NCI-H1694 treated with DMSO at 0.1 percent for 48 hours (cell line): ENCODE measurements around the gene CALCB.
"Not testable (repeated sequence)": the region's sequence is repeated elsewhere in the genome, so short reads cannot be mapped to it uniquely, and the experiment has no call there.

ENCODE experiments used
- DNase-seq: peaks from one replicate; lab custom pipeline; 2025; lab: John Stamatoyannopoulos, UW

The CALCB gene

DNA sequence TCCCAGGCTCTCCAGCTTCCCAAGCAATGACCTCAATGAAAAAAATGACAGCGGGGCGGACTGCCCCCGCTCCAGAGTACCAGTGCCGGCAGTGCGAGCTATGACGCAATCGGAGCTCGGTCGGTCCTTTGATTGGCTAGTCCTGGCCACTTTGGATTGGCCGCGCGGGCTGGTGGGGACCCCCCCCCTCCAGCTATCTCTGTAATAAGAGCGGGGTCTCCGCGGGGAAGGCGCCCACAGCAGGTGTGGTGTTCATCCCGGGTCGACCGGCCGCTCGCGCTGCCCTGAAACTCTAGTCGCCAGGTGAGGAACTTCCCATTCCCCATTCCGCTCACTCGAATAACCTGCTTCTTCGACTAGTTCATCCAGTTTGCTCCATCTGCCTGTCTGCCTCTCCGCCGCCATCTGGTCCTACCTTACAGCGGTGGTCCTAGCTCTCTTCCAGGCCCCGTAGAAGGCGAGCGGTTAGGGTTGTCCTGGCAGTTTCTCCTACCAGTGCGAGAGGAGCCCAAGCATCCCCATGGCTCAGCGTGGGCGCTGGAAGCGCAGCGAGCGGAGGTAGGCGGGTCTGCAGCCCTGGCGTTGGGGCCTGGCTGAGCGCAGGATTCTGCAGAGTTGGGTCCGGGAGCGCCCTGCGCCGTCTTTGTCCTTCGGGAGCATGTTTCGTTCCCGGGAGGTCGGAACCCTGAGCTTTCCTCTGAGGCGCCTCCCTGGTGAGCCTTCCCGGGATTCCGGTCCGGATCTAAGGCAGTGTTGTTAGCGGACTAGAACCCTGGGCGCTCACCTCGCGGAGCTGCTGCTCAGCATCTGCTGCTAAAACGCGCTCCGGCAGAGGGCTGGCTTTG, at the start of gene CALCB:
TSS of gene CALCB (plus strand) at position 233 of the 845 bp plus-strand sequence. CDS start 1,126 bp downstream, outside the sequence.
- peak; percentile 21 for DNase-seq

- DNase-seq, result no peak
Measured at GRCh38 chr11:15027011-15027410, 46.4 kb upstream of the CALCB start.

- no peak for DNase-seq
Measured at GRCh38 chr11:15027956-15028355, 45.4 kb upstream of the CALCB start.

- DNase-seq, result no peak
Measured at GRCh38 chr11:15028379-15028778, 45.0 kb upstream of the CALCB start.

GRCh38 chr11:15031945-15032344, 41.4 kb upstream of the CALCB start:
- not testable (repeated sequence) for DNase-seq

DNA sequence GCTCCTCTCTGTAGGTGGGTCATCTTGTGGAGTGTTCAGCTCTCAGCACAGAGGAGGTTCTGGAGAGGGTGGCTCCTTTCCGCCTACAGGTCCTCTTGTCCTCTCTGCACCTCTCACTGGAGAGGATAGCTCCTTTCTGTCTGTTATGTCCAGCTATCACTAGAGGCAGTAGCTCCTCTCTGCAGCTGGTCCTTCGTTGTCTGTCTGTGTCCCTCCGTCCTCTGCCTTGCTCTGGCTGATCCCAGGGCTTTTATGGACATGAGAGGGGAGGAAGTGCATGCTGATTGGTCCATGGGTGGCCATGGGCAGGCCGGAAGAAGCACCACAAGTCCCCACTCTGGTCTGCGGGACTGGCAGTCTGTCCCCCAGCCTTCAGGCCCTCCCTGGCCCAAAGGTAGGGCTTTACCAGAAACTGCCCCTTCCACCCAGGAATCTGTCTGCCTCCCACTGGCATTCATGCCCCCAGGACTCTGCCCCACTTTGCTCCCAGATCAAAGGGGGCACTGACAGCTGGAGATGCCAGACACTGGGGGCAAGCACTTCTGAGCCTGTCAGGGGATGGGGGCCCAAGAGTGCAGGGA, 38.6 kb upstream of the CALCB start:
- DNase-seq, result no peak

DNA sequence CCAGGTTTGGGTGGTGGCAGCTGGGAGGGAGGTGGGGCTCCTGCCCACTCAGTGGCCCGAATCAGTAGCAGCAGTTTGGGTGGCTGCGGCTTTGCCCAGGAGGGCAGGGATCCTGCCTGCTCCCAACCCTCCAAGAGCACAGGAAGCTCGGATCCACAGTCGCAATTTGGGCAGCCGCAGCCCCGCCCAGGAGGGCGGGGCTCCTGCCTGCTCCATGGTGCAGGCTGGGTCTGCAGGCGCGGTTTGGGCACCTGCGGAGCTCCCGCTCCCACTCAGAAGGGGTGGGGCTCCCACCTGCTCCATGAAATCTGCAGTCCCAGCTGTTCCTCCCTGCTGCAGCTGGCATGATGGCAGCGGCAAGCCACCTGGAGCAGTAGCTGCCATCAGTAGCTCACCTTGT, 38.1 kb upstream of the CALCB start:
- DNase-seq, result no peak

DNA sequence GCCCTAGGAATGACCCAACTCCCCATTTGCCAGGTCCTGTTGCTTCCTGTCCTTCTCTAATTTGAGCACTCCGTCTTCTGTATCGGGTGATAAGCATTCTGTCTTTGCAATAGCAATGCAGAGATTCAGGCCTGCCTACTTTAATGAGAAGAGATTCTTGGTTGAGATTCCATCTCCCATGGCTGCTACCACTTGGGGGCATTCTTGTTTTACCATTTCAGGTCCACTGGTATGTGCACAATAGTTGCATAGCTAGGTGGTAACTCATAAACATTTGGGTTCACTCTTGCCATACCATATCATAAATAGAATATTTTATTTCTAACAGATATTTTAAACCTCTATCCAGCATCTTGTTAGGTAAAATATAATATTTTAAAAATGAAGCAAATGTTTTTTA, 34.4 kb upstream of the CALCB start:
- no peak for DNase-seq

- no peak for DNase-seq
Measured at GRCh38 chr11:15045209-15045608, 28.2 kb upstream of the CALCB start.

DNA sequence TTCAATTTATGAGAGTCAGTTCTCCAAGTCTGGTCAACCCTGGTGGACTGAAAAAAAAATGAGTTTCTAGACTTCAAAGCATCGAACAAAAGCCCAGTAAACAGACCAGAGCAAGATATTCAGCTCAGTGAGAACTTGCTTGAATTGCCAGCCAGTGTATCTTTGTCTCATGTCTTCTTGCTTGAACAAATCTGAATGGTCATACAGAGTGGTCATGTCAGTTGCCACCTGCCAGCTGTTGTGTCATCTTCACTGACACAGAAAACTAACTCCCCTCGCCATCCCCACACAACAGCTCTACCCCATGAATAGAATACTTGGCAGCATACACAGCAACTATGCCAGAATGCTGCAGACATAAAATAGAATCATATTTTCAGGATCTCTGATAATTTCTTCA, 27.5 kb upstream of the CALCB start:
- DNase-seq, result no peak

- DNase-seq, result not testable (repeated sequence)
Measured at GRCh38 chr11:15046673-15047072, 26.7 kb upstream of the CALCB start.

GRCh38 chr11:15048616-15049015, 24.8 kb upstream of the CALCB start:
- DNase-seq, result no peak

GRCh38 chr11:15053191-15053685, 20.2 kb upstream of the CALCB start:
- DNase-seq, result no peak

DNA sequence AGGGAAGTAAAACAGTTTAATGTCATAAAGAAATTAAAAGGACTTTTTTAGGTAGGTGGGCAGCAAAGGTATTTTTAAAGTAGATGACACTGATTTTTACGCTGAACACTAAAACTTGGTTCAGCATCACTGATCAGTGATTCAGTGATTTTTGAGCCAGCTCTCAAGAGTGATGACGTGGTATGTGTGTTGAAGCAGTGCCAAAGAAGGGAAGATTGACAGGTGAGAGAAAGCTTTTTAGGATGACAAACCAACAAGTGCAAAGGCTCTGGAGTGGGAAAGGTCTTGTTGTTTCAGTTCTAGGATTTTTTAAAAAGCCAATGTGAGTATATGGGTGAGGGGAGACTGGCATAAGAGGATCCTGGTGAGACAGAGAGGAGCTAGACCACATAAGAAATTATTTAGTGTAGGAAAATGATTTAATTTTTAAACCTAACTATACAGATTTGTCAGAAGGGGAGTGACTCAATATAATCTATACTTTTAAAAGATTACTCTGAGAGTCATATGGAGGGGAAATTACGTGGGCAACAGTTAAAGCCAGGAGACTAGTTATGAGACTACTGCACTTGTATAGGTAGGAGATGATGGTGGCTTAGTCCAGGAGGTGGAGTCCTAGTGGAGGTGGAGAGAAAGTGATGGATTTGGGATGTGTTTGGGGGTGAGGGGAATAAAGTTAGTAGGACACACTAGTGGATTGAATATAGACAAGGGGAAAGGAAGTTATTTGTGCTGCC, 17.6 kb upstream of the CALCB start:
- no peak for DNase-seq

- DNase-seq, result no peak
Measured at GRCh38 chr11:15057329-15057728, 16.1 kb upstream of the CALCB start.

DNA sequence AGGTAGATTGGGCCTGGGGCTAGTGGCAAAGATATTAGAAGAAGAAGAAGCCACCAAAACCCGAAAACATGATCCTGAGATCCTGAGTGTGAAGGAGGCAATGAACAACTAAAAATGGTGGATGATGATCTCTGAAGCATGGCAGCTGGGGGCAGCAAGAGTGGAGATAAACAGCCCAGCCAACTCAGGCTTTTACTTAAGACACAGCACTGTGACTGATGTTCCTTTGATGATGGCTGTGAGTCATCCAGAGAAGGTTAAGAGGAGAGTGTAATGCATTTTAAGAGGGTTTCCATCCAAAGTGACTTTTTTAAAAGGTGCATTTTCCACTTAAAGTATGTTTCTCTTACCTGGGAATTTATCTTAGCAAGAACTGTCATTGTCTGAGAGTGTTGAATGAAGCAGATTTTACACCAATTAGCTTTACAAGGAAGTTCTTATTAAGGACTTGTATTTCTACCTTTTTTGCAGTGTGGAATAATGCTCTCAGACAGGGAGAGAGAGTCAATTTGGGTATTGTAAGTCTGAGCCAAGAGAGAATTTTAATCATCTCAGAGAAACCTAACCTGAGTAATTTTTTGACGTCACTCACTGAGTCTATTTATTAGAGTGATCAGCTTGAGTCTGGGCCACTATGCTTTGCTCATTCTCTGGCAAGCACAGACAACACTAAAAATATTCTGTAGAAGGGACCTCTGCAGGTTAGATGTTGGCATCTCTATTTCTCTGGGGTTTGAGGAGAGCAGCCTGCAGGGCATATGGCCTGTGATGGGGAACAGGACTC, 14.1 kb upstream of the CALCB start:
- DNase-seq, result no peak

GRCh38 chr11:15062599-15062998, 10.8 kb upstream of the CALCB start:
- DNase-seq, result no peak

GRCh38 chr11:15069751-15070150, 3.6 kb upstream of the CALCB start:
- DNase-seq, result not testable (repeated sequence)

- no peak for DNase-seq
Measured at GRCh38 chr11:15071556-15072255, 1.7 kb upstream of the CALCB start.

DNA sequence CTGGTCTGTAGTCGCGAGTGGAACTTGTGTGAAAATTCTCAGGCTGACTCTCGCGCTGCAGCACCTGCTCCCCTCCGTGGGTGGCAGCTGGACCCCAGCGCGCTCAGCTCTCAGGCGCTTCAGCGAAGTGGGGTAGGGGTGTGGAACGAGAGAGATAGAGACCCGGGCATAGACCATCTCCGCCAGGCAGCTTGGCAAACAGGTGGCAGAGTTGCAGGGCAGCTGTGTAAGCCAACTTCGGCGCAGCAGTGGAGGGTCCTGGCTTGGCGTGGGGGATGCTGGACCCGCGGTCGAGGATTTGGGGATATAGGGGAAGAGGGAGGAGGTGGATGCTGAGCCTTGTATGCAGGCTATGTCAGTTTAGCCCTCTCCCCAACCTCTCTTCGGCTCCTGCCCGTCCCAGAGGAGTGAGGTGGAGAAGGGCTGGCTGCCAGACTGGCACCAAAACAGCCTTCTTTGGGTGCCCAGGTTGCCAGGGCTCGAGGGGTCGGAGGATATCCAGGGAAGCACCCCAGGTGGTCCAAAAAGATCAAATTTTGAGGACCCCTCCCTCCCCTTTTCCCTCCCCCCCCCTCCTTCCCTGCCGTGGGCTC, 746 bp upstream of the CALCB start:
- DNase-seq, result no peak
